GM12878 (cell line): ENCODE results near the gene BBLN. TPM values are rescaled to one million over a fixed set of nuclear protein-coding genes. Genes with fewer than 3 reads are reported as not detected.

Experiments
- ATAC-seq: fragments of 200-7000 bp; cut with Tn5 transposase; 3 replicates; pipeline ENCODE4 v1.9.1; 2020; ENCODE audit warnings: mild to moderate bottlenecking, moderate library complexity
- BruUV-seq: library from RNA; stranded (reverse); fragments of 400-500 nt; replicated peaks from 2 replicates; lab custom pipeline; 2021; lab: Mats Ljungman, UMichigan
- CTCF ChIA-PET: fragments of 300-600 bp; sonication (Branson Sonifier 250); formaldehyde crosslinking; extraction: SDS; loops from one replicate; lab custom pipeline; 2021; ENCODE audit warnings: inconsistent platforms; lab: Yijun Ruan, JAX
- POLR2A ChIA-PET: fragments of 350-600 bp; formaldehyde crosslinking; extraction: SDS; loops from one replicate; lab custom pipeline; 2021; ENCODE audit warnings: inconsistent platforms; lab: Charles Lee
- RAD21 ChIA-PET: fragments of 300-600 bp; sonication (Branson Sonifier 250); formaldehyde crosslinking; loops from one replicate; lab custom pipeline; 2023; ENCODE audit warnings: antibody characterized with exemption; ENCODE audit not compliant: unreplicated experiment; lab: Charles Lee
- SMC1A ChIA-PET: fragments of 300-600 bp; sonication (Branson Sonifier 250); formaldehyde crosslinking; loops from one replicate; lab custom pipeline; 2023; ENCODE audit not compliant: unreplicated experiment, uncharacterized antibody; lab: Charles Lee
- DNase-seq: peaks from one replicate; pipeline ENCODE4 v3.0.0-alpha.2; 2011; ENCODE audit warnings: low read depth, low spot score
- FAIRE-seq: peaks from 3 replicates; lab custom pipeline; 2011; peaks lifted over from hg19 to GRCh38; lab: Jason Lieb, UNC
- H2AFZ ChIP-seq: 2 replicates; pipeline ENCODE4 v1.6.0; 2011; ENCODE audit warnings: low read depth, low read length, control low read depth; ENCODE audit not compliant: control insufficient read depth
- H3K27ac ChIP-seq: 2 replicates; pipeline ENCODE4 v1.5.1; 2011; ENCODE audit warnings: control low read depth; ENCODE audit not compliant: control insufficient read depth, insufficient read depth
- H3K27me3 ChIP-seq, 2 experiments: replicated peaks in 1 of 2; 2 replicates each; pipeline versions ENCODE4 v1.6.0 to v1.6.1; 2011; ENCODE audit warnings: low read length in 1 of 2; ENCODE audit not compliant: control insufficient read depth in 2 of 2, insufficient read depth in 2 of 2
- H3K36me3 ChIP-seq, 2 experiments: 2 replicates each; pipeline ENCODE4 v1.5.1; 2011; ENCODE audit warnings: low read length in 1 of 2; ENCODE audit not compliant: control insufficient read depth in 2 of 2, insufficient read depth in 2 of 2
- H3K4me1 ChIP-seq: 2 replicates; pipeline ENCODE4 v1.6.1; 2011; ENCODE audit warnings: mild to moderate bottlenecking, low read length, moderate library complexity, mixed read lengths; ENCODE audit not compliant: control insufficient read depth, insufficient read depth
- H3K4me2 ChIP-seq: 2 replicates; pipeline ENCODE4 v1.6.0; 2011; ENCODE audit warnings: control low read depth; ENCODE audit not compliant: control insufficient read depth, insufficient read depth
- H3K4me3 ChIP-seq: fragments of 200-600 bp; sonication (generic); 2 replicates; pipeline ENCODE4 v1.5.1; 2016
- H3K79me2 ChIP-seq: 2 replicates; pipeline ENCODE4 v1.6.0; 2011; ENCODE audit warnings: low read length; ENCODE audit not compliant: control insufficient read depth, insufficient read depth
- H3K9ac ChIP-seq: 2 replicates; pipeline ENCODE4 v1.8.0; 2011; ENCODE audit warnings: low read length, control low read depth, mixed read lengths; ENCODE audit not compliant: control insufficient read depth, insufficient read depth
- H3K9me3 ChIP-seq: replicated peaks from 3 replicates; pipeline ENCODE4 v1.5.1; 2011; ENCODE audit warnings: mild to moderate bottlenecking, low read length; ENCODE audit not compliant: control insufficient read depth, insufficient read depth
- H4K20me1 ChIP-seq: 2 replicates; pipeline ENCODE4 v1.6.0; 2011; ENCODE audit not compliant: control insufficient read depth, insufficient read depth
- BCLAF1 ChIP-seq: fragments of 450-650 bp; IDR thresholded peaks from 2 replicates; pipeline ENCODE4 v1.6.1; 2017; ENCODE audit warnings: antibody characterized with exemption, mild to moderate bottlenecking, moderate library complexity
- CHD4 ChIP-seq: fragments of 200-600 bp; sonication (generic); IDR thresholded peaks from 2 replicates; pipeline ENCODE4 v1.6.1; 2016; ENCODE audit warnings: mild to moderate bottlenecking
- DPF2 ChIP-seq: fragments of 450-650 bp; IDR thresholded peaks from 2 replicates; pipeline ENCODE4 v1.6.1; 2017; ENCODE audit warnings: mild to moderate bottlenecking
- ETV6 ChIP-seq, 2 experiments: fragments of 450-650 bp in 1 of 2; IDR thresholded peaks in 1 of 2; conservative IDR thresholded peaks in 1 of 2; 2 replicates each; pipeline ENCODE4 v1.6.1; 2014; ENCODE audit warnings: antibody characterized with exemption in 1 of 2, borderline replicate concordance in 1 of 2, low read depth in 1 of 2, mild to moderate bottlenecking in 1 of 2, moderate library complexity in 1 of 2
- FOXK2 ChIP-seq: fragments of 450-650 bp; IDR thresholded peaks from 2 replicates; pipeline ENCODE4 v1.6.1; 2017; ENCODE audit warnings: mild to moderate bottlenecking, moderate library complexity
- HSF1 ChIP-seq: fragments of 150-350 bp; IDR thresholded peaks from 2 replicates; pipeline ENCODE4 v1.6.1; 2014; ENCODE audit warnings: mild to moderate bottlenecking, low read depth, low read length
- IRF4 ChIP-seq: IDR thresholded peaks from 2 replicates; pipeline ENCODE4 v1.6.1; 2011; ENCODE audit warnings: low read depth, low read length
- MAX ChIP-seq: IDR thresholded peaks from 2 replicates; pipeline ENCODE4 v1.6.1; 2012; ENCODE audit warnings: low read depth, low read length, improper control_type of control experiment
- MTA3 ChIP-seq: IDR thresholded peaks from 2 replicates; pipeline ENCODE4 v1.6.1; 2012; ENCODE audit warnings: low read length, inconsistent platforms, borderline replicate concordance
- NBN ChIP-seq: fragments of 450-650 bp; IDR thresholded peaks from 2 replicates; pipeline ENCODE4 v1.6.1; 2016
- NR2C2 ChIP-seq: IDR thresholded peaks from 2 replicates; pipeline ENCODE4 v1.6.1; 2011; ENCODE audit warnings: borderline replicate concordance, low read depth; ENCODE audit not compliant: control insufficient read depth, insufficient read length
- POLR2AphosphoS2 ChIP-seq: IDR thresholded peaks from 2 replicates; pipeline ENCODE4 v1.6.1; 2011; ENCODE audit warnings: low read depth, mild to moderate bottlenecking, low read length, improper control_type of control experiment, moderate library complexity
- RAD51 ChIP-seq: fragments of 450-650 bp; IDR thresholded peaks from 2 replicates; pipeline ENCODE4 v1.6.1; 2016; ENCODE audit warnings: moderate library complexity, mild to moderate bottlenecking, inconsistent platforms
- SIN3A ChIP-seq: IDR thresholded peaks from 2 replicates; pipeline ENCODE4 v1.6.1; 2012; ENCODE audit warnings: low read depth, low read length, improper control_type of control experiment
- SIX5 ChIP-seq: IDR thresholded peaks from 2 replicates; pipeline ENCODE4 v1.6.1; 2011; ENCODE audit warnings: mild to moderate bottlenecking, low read depth, low read length, moderate library complexity; ENCODE audit not compliant: severe bottlenecking
- STAT3 ChIP-seq: IDR thresholded peaks from 2 replicates; pipeline ENCODE4 v1.6.1; 2011; ENCODE audit warnings: low read depth, low read length, improper control_type of control experiment
- USF1 ChIP-seq: IDR thresholded peaks from 2 replicates; pipeline ENCODE4 v1.6.1; 2011; ENCODE audit warnings: borderline replicate concordance, low read depth, mild to moderate bottlenecking, moderate library complexity, mixed read lengths, low read length; ENCODE audit not compliant: insufficient read depth; ENCODE audit errors: extremely low read length
- ZNF207 ChIP-seq: fragments of 450-650 bp; IDR thresholded peaks from 2 replicates; pipeline ENCODE4 v1.6.1; 2014; ENCODE audit warnings: antibody characterized with exemption, mild to moderate bottlenecking, borderline replicate concordance
- WGBS: methylation state at CpG from one replicate; pipeline ENCODE4 v1.1.6; 2016; ENCODE audit warnings: low lambda C conversion rate; ENCODE audit not compliant: insufficient replicate concordance, insufficient coverage; ENCODE audit errors: missing lambda C conversion rate; 5-methylcytosine and 5-hydroxymethylcytosine counted together
- in situ Hi-C: fragments of 300-500 bp; cut with MboI; formaldehyde crosslinking; loops from 9 replicates; pipeline ENCODE4 v1.14.3; 2018; ENCODE audit warnings: mixed read lengths
- intact Hi-C: fragments of 100-400 bp; cut with micrococcal nuclease; formaldehyde crosslinking; loops from one replicate; pipeline ENCODE4 v1.14.2; 2022; ENCODE audit not compliant: unreplicated experiment
- polyA plus RNA-seq, 11 experiments: library from polyadenylated mRNA; depleted of rRNA in 4 of 11; unstranded in 6 of 11; stranded (reverse) in 5 of 11; fragments of >200 nt; fragmentation: Nextera tagmentation in 4 of 11; fragmentation: Illumina TruSeq in 1 of 11; extraction: Ambion mirVana in 4 of 11; extraction: Trizol in 1 of 11; gene quantifications; 1 replicate in 1 of 11; 2 replicates in 10 of 11; pipeline versions ENCODE4 v1.2.1 to v1.2.3, GENCODE V29; 2011 to 2016; ENCODE audit warnings: inconsistent platforms in 2 of 11, missing spikeins in 2 of 11, low read depth in 1 of 11
- total RNA-seq, 4 experiments: library from RNA; depleted of rRNA in 3 of 4; stranded (reverse); fragments of >200 nt in 3 of 4; fragmentation: Illumina TruSeq in 1 of 4; extraction: Trizol in 1 of 4; gene quantifications; 2 replicates each; pipeline versions ENCODE4 v1.2.1 to v1.2.3, GENCODE V29; 2013 to 2021

The BBLN gene
- total and polyA plus RNA-seq, 10 of the 15 experiments (the other 5 are each of a cell fraction or from before 2014, with no cell fraction given): 3.8 to 194 (median 66.2) TPM

- no peak for TF ChIP-seq USF1
- no peak for TF ChIP-seq SIN3A
- TF ChIP-seq MAX: no peak
- no peak for TF ChIP-seq FOXK2
- TF ChIP-seq CHD4: no peak
- TF ChIP-seq ZNF207: no peak
These were observed 37.3 kb upstream of the BBLN start (continued) for GRCh38 chr9:128122809-128123175.

GRCh38 chr9:128123451-128124080 is 36.5 kb upstream of the BBLN start:
- ChIA-PET POLR2A (no interaction called here), CTCF (interaction anchor here (1.0 to 7.4 kb wide), 2 partner anchors 8 to 45 kb away, joined by 3 to 84 read pairs; no protein-coding TSS in a partner anchor), RAD21 (no interaction called here), SMC1A (no interaction called here)
- no peak overlapping the region for H3K4me3 ChIP-seq
- WGBS: 89% methylated on average over 21 of the region's 21 CpGs
- intact Hi-C loops: no loop called here
- peaks cover 32% of the 10 kb centered on the region for H3K79me2 ChIP-seq
- peaks cover 8 to 22% of the 10 kb centered on the region in 2 experiments; a peak in 3 of 4 replicates for H3K36me3 ChIP-seq
- no peak overlapping the region for H3K4me2 ChIP-seq
- no peak for FAIRE-seq
- H3K27ac ChIP-seq: no peak overlapping the region
- H3K9me3 ChIP-seq: no peaks in the 10 kb centered on the region
- DNase-seq: no peak
- no peak for ATAC-seq
- H2AFZ ChIP-seq: no peak overlapping the region
- H4K20me1 ChIP-seq: no peaks in the 10 kb centered on the region
- BruUV-seq: no TSS peak
- in situ Hi-C loops: no loop called here
- H3K27me3 ChIP-seq: no peaks in the 10 kb centered on the region
- peaks cover 7% of the 10 kb centered on the region; the same call in 1 of the 2 replicates for H3K4me1 ChIP-seq
- no peak overlapping the region for H3K9ac ChIP-seq
- no peak for TF ChIP-seq STAT3
- no peak for TF ChIP-seq NBN
- TF ChIP-seq BCLAF1: no peak
- no peak for TF ChIP-seq HSF1
- TF ChIP-seq NR2C2: no peak
- TF ChIP-seq RAD51: no peak
- TF ChIP-seq MTA3: no peak
- TF ChIP-seq ETV6 (conservative IDR thresholded peaks at IDR 0.05 in 1 of 2, IDR thresholded peaks at IDR 0.05 in 1 of 2; ENCODE audit: borderline replicate concordance in 1 of 2, low read depth in 1 of 2): no peak
- TF ChIP-seq POLR2AphosphoS2: no peak
- TF ChIP-seq MAX: no peak
- no peak for TF ChIP-seq IRF4
- TF ChIP-seq DPF2: no peak
- TF ChIP-seq SIX5: no peak
